GM12892 (cell line): Measurements from ENCODE around the gene AQP3.
"Not testable (repeated sequence)": the region's sequence is repeated elsewhere in the genome, so short reads cannot be mapped to it uniquely, and the experiment has no call there.

Experiments used
- POLR2A ChIP-seq: IDR thresholded peaks from 2 replicates; pipeline ENCODE4 v1.6.1; 2011; ENCODE audit warnings: low read depth, low read length, control low read depth
- POLR2AphosphoS5 ChIP-seq: IDR thresholded peaks from 2 replicates; pipeline ENCODE4 v1.6.1; 2011; ENCODE audit warnings: low read depth, low read length, control low read depth
- TAF1 ChIP-seq: IDR thresholded peaks from 2 replicates; pipeline ENCODE4 v1.6.1; 2011; ENCODE audit warnings: low read depth, mild to moderate bottlenecking, control low read depth, low read length, borderline replicate concordance

DNA sequence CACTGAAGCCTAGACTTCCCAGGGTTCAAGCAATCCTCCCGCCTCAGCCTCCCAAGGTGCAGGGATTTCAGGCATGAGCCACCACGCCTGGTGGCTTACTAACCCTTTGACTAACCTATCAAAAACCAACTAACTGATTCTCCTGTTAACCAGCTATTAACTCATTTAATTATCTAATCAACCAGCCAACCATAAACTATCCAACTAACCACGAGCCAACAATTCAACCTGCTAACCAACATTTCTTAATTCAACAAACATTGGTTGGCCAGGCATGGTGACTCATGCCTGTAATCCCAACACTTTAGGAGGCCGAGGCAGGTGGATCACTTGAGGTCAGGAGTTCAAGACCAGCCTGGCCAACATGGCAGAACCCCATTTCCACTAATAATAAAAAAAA, 48.3 kb downstream of the AQP3 start:
- TF ChIP-seq POLR2A, POLR2AphosphoS5, TAF1: not testable (repeated sequence)
